ENCODE measurements around the gene DENND6B.

DNA sequence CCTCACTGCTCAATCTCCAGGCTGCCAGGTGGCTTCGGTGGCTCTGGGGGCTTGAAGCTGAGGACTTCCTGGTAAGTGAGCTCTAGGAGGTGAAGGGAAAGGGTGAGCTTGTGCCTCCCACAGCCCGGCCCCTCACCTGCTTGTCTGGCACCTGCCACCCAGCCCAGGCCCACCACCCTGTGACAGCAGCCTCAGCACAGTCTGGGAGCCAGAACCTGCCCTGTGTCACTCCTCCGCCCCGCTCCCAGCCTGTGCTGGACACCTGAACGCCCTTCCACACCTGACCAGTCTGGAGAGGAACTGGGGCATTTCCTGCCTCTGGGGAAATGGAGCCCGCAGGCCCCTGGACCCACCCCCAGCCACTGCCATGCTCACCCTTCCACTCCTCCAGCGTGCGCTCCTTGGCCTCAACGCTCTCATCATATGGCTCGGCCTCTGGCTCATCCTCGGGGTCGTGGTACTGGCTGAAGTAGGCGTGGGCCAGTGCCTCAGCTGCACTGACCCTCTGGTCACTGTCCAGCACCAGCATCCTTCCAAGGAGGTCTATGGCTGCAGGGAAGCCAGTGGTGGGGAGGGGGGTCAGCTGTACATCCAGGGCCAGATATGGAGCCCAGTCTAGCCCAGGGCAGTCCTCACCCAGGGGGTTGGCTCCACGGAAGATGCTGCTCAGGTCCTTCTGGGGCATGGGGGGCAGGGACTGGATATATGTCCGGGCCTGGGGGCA, 61.7 kb downstream of the DENND6B start:
- TF ChIP-seq EZH2 (IDR thresholded peaks at IDR 0.05): no peak
- TF ChIP-seq, protein P1, sequence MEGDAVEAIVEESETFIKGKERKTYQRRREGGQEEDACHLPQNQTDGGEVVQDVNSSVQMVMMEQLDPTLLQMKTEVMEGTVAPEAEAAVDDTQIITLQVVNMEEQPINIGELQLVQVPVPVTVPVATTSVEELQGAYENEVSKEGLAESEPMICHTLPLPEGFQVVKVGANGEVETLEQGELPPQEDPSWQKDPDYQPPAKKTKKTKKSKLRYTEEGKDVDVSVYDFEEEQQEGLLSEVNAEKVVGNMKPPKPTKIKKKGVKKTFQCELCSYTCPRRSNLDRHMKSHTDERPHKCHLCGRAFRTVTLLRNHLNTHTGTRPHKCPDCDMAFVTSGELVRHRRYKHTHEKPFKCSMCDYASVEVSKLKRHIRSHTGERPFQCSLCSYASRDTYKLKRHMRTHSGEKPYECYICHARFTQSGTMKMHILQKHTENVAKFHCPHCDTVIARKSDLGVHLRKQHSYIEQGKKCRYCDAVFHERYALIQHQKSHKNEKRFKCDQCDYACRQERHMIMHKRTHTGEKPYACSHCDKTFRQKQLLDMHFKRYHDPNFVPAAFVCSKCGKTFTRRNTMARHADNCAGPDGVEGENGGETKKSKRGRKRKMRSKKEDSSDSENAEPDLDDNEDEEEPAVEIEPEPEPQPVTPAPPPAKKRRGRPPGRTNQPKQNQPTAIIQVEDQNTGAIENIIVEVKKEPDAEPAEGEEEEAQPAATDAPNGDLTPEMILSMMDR (IDR thresholded peaks at IDR 0.05): no peak

Measured in neural progenitor cell (in vitro differentiated cells).